Thyroid gland (tissue), 4 donors: Measurements from ENCODE around the gene FBLN5. TPM values are rescaled to one million over a fixed set of nuclear protein-coding genes. Genes with fewer than 3 reads are reported as not detected.

Source experiments
- DNase-seq, 2 donors: peaks; one replicate each; pipeline ENCODE4 v3.0.0-alpha.2; 2019
- H3K27ac ChIP-seq, 3 donors: fragments of 200-600 bp; sonication (generic); 1 replicate in 2 of 3; 2 replicates in 1 of 3; pipeline ENCODE4 v1.5.1; 2016 to 2019; ENCODE audit warnings: mild to moderate bottlenecking in 1 of 3, moderate library complexity in 1 of 3
- H3K27me3 ChIP-seq: fragments of 200-600 bp; sonication (generic); one replicate; pipeline ENCODE4 v1.5.1; 2019
- H3K36me3 ChIP-seq, 2 donors: fragments of 200-600 bp; sonication (generic); one replicate each; pipeline ENCODE4 v1.5.1; 2016 to 2019
- H3K4me1 ChIP-seq, 2 donors: fragments of 200-600 bp; sonication (generic); one replicate each; pipeline ENCODE4 v1.5.1; 2017 to 2019
- H3K4me3 ChIP-seq, 3 donors: fragments of 200-600 bp; sonication (generic); replicated peaks in 1 of 3; 1 replicate in 2 of 3; 2 replicates in 1 of 3; pipeline ENCODE4 v1.5.1; 2016; ENCODE audit warnings: mild to moderate bottlenecking in 1 of 3
- H3K9me3 ChIP-seq: fragments of 200-600 bp; sonication (generic); one replicate; pipeline ENCODE4 v1.5.1; 2017
- POLR2A ChIP-seq, 2 donors: fragments of 450-650 bp; IDR thresholded peaks; one replicate each; pipeline ENCODE4 v1.6.1; 2017; ENCODE audit warnings: antibody characterized with exemption in 2 of 2, mild to moderate bottlenecking in 2 of 2, moderate library complexity in 1 of 2
- WGBS, 2 donors: methylation state at CpG; one replicate each; pipeline ENCODE4 v1.1.5; 2017; 5-methylcytosine and 5-hydroxymethylcytosine counted together
- intact Hi-C: fragments of 100-400 bp; cut with DNase I; formaldehyde crosslinking; loops from one replicate; pipeline ENCODE4 v1.15.1; 2023
- total RNA-seq, 4 donors: library from RNA; depleted of rRNA; stranded (reverse); fragments of >200 nt; gene quantifications; one replicate each; pipeline ENCODE4 v1.2.3, GENCODE V29; 2016
- TF ChIP-seq, protein P1 (sequence below), 6 experiments: fragments of 200-600 bp in 3 of 6; fragments of 450-650 bp in 3 of 6; sonication (generic) in 3 of 6; IDR thresholded peaks; one replicate each; pipeline ENCODE4 v1.5.1; 2016 to 2019; ENCODE audit warnings: antibody characterized with exemption in 6 of 6, mild to moderate bottlenecking in 2 of 6, inconsistent platforms in 1 of 6, moderate library complexity in 1 of 6

Gene FBLN5, protein sequence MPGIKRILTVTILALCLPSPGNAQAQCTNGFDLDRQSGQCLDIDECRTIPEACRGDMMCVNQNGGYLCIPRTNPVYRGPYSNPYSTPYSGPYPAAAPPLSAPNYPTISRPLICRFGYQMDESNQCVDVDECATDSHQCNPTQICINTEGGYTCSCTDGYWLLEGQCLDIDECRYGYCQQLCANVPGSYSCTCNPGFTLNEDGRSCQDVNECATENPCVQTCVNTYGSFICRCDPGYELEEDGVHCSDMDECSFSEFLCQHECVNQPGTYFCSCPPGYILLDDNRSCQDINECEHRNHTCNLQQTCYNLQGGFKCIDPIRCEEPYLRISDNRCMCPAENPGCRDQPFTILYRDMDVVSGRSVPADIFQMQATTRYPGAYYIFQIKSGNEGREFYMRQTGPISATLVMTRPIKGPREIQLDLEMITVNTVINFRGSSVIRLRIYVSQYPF
- total RNA-seq = 100 to 1,000 TPM in 1 of 4 donors, 10 to 100 TPM in 3; 71.5 to 110 (median 86.4) TPM

DNA sequence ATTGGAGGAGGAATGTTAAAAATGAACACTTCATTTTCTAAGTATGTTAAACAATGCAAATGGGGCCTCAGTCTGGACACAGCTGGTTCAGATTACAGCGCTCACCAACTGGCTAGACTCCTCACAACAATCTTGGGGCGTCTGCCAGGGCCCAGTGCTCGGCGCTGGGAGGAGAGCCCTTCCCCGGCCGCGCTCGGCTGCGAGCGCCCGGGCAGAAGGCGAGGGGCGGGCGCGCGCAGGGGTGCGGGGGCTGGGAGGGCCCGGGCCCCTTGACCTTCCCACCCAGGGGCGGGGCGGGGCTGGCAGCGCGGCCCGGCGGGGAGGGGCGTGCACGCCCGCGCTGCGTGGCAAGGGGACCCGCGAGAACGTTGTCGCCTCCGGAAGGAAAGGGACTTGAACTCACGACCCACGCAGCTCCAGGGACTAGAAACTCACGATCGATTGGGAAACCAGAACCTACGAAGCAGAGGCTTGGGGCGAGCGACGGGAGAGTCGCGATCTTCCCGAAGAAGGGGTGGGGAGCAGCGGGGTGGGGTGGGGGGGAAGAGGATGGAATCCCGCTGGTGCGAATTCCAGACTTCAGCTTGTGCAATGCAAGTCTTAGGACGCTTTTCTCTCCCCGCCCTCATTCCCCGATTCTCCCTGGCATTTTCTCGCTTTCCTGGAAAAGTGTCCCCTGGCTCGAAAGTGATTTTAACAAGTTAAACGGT, at the start of gene FBLN5:
TSS of gene FBLN5 (minus strand) at position 220 of the 710 bp plus-strand sequence. CDS start 465 bp downstream, outside the sequence.
- H3K36me3 ChIP-seq = no peaks in the 10 kb centered on the region
- H3K4me3 ChIP-seq = peak within 1 kb of the TSS in 2 of 3 donors; percentile 35 to 38
- intact Hi-C loops = no loop called here
- peak in 1 of 2 donors; percentile 30 for TF ChIP-seq POLR2A (IDR thresholded peaks at IDR 0.05)
- TF ChIP-seq, protein P1, sequence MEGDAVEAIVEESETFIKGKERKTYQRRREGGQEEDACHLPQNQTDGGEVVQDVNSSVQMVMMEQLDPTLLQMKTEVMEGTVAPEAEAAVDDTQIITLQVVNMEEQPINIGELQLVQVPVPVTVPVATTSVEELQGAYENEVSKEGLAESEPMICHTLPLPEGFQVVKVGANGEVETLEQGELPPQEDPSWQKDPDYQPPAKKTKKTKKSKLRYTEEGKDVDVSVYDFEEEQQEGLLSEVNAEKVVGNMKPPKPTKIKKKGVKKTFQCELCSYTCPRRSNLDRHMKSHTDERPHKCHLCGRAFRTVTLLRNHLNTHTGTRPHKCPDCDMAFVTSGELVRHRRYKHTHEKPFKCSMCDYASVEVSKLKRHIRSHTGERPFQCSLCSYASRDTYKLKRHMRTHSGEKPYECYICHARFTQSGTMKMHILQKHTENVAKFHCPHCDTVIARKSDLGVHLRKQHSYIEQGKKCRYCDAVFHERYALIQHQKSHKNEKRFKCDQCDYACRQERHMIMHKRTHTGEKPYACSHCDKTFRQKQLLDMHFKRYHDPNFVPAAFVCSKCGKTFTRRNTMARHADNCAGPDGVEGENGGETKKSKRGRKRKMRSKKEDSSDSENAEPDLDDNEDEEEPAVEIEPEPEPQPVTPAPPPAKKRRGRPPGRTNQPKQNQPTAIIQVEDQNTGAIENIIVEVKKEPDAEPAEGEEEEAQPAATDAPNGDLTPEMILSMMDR (IDR thresholded peaks at IDR 0.05) = no peak
- peak; percentile 80 to 86 for DNase-seq
- peak within 1 kb of the TSS; percentile 35 to 79 (median 57) for H3K27ac ChIP-seq
- 2% methylated on average over 26 to 39 of the region's 54 CpGs for WGBS, 2 donors
- no peaks in the 10 kb centered on the region for H3K9me3 ChIP-seq
- no peaks in the 10 kb centered on the region for H3K4me1 ChIP-seq
- no peaks in the 10 kb centered on the region for H3K27me3 ChIP-seq

DNA sequence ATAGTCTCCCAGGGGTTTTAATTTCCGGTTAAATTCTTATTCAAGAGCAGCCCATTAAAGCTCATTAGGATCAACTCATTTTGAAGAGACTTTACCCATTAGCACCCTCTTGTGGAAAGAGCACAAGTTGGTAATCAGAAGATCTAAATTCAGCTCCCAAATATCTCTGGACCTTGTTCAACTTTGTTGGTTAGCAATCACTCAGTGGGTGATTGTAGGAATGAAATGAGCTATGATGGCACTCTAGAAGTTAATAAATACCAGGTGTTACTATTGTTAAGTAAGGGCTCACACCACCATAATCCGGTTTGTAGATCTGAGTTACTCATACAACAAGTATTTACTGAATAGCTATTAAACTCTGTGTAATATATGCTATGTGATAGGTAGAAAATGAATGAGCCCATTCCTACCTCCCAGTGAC, 49.5 kb upstream of the FBLN5 start:
- Histone ChIP-seq H3K36me3 (peaks cover 7 to 13% of the 10 kb centered on the region in 2 donors), H3K27me3 (no peaks in the 10 kb centered on the region), H3K27ac (no peak overlapping the region), H3K9me3 (no peaks in the 10 kb centered on the region), H3K4me1 (no peaks in the 10 kb centered on the region), H3K4me3 (no peak overlapping the region)
- 36 to 59% methylated on average over 2 of the region's 2 CpGs for WGBS, 2 donors
- no peak for TF ChIP-seq POLR2A (IDR thresholded peaks at IDR 0.05)
- TF ChIP-seq, protein P1 (IDR thresholded peaks at IDR 0.05) = peak in 4 of 6 experiments; percentile 22 to 56 (median 50)
- intact Hi-C loops = no loop called here
- DNase-seq = no peak

DNA sequence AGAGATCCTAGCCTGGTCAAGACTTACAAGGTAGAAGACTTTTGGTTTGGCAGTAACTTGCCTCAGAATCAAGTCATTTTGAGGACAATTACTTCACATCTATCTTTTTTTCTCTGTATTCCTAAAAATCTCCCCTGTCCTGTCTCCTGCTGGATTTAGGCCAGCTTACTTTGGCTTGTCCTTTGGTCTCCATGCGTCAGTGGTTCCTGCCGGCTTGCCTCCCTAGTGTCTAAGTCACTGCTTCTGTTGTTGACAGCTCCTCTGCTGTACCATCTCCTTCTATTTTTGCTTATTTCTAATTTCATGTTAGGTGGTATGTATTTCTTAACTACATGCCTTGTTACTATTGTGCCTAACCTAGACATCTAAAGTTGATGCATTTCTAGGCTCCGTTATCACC, 39.7 kb upstream of the FBLN5 start:
- Histone ChIP-seq H3K4me3 (no peak overlapping the region), H3K27me3 (no peaks in the 10 kb centered on the region), H3K9me3 (no peaks in the 10 kb centered on the region), H3K27ac (no peak overlapping the region), H3K36me3 (peaks cover 4 to 6% of the 10 kb centered on the region in 2 donors), H3K4me1 (peaks cover 5 to 10% of the 10 kb centered on the region in 2 donors)
- intact Hi-C loops = no loop called here
- WGBS, 2 donors = 40 to 41% methylated on average over 3 of the region's 3 CpGs
- DNase-seq = peak; percentile 56 to 63
- TF ChIP-seq, protein P1 (IDR thresholded peaks at IDR 0.05) = no peak
- no peak for TF ChIP-seq POLR2A (IDR thresholded peaks at IDR 0.05)

DNA sequence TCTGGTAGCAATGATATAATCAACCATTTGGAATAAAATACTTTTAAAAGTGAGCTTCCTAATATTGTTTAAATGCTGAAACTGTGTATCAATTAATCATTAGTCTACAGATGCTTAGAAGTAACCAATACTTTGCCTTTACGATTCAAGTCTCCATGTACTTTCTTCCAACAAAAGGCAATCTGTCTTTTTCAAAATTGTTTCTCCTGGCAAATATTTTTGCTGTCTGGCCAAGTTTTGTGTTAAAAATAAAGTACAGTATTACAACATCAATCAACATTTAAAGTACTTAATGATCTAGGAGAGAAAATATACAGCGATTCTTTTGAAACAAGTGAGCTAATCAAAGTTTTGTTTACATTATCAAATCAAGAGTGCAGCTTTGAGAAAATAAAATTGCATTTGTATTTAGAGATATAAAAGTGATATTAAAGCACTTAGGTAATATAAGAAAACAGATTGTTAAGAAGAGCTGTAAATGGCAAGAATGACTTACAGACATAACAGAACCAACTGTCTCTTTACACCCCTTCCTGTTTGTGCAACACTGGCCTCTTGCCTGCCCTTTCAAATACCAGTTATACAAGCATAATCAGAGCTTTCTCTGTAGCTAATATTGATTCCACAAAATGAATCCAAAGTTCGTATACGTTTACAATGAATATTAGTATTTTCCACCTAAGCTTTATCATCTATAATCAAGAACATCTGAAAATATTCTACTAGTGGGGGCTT, 38.2 kb upstream of the FBLN5 start:
- Histone ChIP-seq H3K27ac (no peak overlapping the region), H3K4me3 (no peak overlapping the region), H3K27me3 (no peaks in the 10 kb centered on the region), H3K9me3 (no peaks in the 10 kb centered on the region), H3K4me1 (peaks cover 5 to 10% of the 10 kb centered on the region in 2 donors), H3K36me3 (no peaks in the 10 kb centered on the region)
- peak in 1 of 2 donors; percentile 3 for DNase-seq
- TF ChIP-seq, protein P1 (IDR thresholded peaks at IDR 0.05) = no peak
- TF ChIP-seq POLR2A (IDR thresholded peaks at IDR 0.05) = no peak
- intact Hi-C loops = no loop called here
- WGBS, 2 donors = 63 to 76% methylated on average over 4 of the region's 4 CpGs
